NCI-H526 treated with DMSO at 0.1 percent for 48 hours (cell line): Measurements from ENCODE around the gene SNX17.
"Not testable (repeated sequence)": the region's sequence is repeated elsewhere in the genome, so short reads cannot be mapped to it uniquely, and the experiment has no call there.

Experiments used
- DNase-seq: peaks from one replicate; lab custom pipeline; 2025; lab: John Stamatoyannopoulos, UW

Gene SNX17, protein sequence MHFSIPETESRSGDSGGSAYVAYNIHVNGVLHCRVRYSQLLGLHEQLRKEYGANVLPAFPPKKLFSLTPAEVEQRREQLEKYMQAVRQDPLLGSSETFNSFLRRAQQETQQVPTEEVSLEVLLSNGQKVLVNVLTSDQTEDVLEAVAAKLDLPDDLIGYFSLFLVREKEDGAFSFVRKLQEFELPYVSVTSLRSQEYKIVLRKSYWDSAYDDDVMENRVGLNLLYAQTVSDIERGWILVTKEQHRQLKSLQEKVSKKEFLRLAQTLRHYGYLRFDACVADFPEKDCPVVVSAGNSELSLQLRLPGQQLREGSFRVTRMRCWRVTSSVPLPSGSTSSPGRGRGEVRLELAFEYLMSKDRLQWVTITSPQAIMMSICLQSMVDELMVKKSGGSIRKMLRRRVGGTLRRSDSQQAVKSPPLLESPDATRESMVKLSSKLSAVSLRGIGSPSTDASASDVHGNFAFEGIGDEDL

DNA sequence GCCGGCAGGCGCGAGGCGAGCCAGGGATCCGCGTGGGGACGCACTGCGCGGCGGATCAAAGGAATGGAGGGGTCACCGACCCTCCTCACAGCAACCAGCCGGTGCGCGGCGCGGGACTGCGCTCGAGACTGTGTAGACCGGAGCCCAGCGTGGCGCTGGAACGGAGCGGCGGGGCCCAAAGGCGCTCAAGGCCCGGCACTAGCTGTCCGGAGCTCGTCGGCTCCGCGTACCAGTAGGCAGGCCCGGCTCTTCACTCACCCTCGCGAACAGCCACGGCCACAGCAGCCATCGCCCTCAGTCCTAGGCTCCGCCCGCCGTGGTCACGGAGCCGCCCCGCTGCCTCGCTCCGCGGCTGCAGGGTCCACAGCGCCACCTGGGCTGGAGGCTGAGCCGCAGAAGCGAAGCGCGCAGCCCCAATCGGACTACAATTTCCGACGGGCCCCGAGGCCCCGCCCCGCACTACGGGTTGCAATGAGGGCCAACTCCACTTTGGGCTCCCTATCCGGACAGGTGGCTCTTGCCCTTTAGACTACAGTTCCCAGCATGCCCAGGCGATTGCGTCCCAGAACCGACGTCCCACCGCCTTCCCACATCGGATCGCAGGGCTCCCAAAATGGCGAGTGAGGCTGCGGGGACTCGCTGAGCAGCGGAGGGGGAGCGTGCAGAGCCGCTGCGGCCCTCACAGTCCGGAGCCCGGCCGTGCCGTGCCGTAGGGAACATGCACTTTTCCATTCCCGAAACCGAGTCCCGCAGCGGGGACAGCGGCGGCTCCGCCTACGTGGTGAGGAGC, at the start of gene SNX17, which contains the start of gene EIF2B4:
TSS of gene SNX17 (plus strand) at position 591 of the 790 bp plus-strand sequence. CDS start at position 719, 128 bp downstream.
TSS of gene EIF2B4 (minus strand) at position 313 of the 790 bp plus-strand sequence. CDS start at position 289, 24 bp downstream.
- DNase-seq = peak; percentile 98

DNA sequence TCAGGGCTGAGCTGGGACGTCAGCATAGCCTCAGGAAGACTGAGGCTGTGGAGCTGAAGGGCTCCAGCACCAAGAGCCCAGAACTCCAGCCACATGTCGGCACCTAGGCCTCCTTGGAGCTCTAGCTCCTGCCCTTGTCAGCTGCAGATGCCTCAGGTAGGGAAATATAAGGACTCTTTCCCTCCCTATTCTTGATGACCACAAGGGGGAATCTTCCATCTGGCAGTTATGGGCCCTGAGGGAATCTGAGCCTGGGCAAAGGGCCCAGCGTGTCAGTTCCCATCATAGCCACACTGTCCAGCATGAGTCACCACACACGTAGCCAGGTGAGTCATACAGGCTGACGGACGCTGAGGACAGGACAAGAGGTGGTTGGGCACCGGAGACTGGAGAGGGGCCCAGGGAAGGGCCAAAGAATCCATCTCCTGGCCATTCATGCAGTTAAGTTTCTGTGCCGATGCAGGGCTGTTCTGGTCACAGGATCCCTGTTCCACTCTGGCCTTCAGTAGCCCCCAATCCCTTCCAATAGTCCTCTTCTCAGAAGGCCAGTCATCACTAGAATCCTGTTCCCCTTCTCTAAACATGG, 49.4 kb upstream of the SNX17 start:
- DNase-seq = no peak

DNA sequence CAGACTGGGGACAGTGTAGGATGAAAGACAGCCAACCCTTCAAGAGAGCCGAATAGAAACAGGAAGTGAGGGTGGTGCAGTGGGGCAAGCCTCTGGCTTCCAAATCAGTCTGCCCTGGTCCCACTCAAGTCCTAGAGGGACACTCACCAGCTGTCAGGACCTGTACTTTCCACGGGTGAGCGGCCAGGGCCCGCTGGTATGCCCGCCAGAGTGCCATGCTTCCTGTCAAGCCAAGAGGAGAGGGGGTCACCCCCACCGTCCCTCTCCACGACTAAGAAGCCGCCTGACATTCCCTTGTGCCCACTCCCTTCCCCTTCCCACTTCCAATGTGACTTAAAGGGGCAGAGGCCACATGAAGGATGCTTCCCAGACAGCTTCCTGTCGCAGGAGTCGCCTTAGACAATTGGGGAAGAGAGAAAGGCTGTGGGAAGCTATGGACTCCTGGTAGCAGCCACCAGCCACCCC, 48.1 kb upstream of the SNX17 start:
- DNase-seq = no peak

DNA sequence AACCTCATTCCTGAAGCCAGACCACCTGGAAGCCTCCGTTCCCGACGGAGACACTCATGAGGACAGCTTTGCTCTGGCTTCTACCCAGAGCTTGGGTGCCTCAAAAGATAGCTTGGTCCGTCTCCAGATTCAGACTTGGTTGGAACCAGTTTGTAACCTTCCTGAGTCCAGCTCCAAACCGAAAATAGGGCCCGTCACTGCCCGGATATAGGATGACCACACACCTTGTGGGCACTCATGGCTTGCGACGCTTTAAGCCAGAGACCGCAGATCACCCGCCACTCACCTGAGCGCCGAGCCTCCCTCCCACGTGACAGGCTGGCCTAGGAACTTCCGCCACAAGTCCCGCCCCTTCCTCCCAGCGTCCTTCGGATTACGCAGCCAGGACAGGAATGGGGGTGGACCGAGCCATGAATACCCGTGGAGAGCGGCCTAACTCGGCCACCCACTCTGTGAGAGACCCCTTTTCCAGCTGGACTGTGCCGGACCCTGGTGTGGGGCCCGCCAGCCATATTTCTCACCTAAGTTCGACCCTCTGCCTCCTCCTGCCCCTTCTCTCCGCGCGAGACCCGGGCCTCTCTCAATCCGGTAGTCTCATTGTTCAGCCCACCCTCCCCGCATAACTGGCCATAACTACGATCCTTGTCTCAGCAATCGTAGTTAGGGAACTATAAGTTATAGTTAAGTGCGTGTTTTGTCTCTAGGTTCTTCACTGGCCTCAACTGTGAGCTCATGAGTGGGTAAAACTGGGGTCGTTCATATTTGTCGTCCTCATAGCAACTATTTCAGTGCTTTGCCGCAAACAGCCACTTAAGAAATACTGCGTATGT, 47.4 kb upstream of the SNX17 start, which contains the start of gene MPV17:
TSS of gene MPV17 (minus strand) at position 332 of the 830 bp plus-strand sequence. CDS start 580 bp downstream, outside the sequence.
- peak; percentile 72 for DNase-seq

- no peak for DNase-seq
These were observed 46.7 kb upstream of the SNX17 start for GRCh38 chr2:27323596-27324285.

- DNase-seq = no peak
These were observed 45.7 kb upstream of the SNX17 start for GRCh38 chr2:27324720-27325119.

DNA sequence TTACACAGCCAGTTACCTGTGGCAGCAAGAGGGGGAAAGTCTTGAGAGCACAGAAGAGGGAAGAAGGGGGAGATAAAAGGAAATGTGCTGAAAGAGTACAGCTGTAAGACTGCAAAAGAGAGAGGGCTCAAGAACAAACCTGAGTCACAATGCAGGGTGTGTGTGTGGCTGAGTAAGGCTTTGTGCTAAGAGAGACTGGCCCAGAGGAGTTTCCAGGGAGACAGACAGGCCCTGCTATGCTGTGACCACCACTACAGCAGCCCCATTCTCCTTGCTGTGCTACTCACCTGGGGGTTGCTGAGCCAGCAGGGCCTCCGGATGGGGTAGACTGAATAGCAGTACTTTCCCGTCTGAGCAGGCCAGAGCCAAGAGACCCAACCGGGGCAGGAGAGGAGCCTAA, 35.1 kb upstream of the SNX17 start:
- no peak for DNase-seq

GRCh38 chr2:27336173-27336572, 34.2 kb upstream of the SNX17 start:
- DNase-seq = no peak

GRCh38 chr2:27347641-27348040, 22.8 kb upstream of the SNX17 start:
- no peak for DNase-seq

DNA sequence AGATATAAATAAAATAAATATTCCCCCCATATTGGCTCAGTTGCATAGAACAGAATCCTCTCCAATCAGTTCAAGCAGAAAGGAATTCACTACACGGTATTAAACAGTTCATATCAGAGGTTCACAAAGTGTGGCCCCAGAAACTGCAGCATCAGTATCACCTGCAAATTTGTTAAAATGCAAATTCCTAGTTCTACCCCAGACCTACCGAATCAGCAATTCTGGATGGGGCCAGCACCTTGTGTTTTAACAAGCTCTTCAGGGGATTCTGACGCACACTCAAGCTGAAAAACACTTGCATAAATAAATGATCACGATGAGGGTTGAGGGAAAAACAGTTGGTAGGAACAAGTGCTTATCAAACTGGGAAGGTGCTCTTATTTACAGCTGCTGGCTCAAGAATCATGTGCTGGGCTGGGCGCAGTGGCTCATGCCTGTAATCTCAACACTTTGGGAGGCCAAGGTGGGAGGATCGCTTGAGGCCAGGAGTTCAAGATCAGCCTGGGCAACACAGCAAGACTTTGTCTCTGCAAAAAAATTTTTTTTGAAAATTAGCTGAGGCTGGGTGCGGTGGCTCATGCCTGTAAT, 20.2 kb upstream of the SNX17 start:
- DNase-seq = no peak

- DNase-seq = no peak
These were observed 18.4 kb upstream of the SNX17 start for GRCh38 chr2:27351802-27352598.

- not testable (repeated sequence) for DNase-seq
These were observed 17.0 kb upstream of the SNX17 start for GRCh38 chr2:27353386-27353761.

DNA sequence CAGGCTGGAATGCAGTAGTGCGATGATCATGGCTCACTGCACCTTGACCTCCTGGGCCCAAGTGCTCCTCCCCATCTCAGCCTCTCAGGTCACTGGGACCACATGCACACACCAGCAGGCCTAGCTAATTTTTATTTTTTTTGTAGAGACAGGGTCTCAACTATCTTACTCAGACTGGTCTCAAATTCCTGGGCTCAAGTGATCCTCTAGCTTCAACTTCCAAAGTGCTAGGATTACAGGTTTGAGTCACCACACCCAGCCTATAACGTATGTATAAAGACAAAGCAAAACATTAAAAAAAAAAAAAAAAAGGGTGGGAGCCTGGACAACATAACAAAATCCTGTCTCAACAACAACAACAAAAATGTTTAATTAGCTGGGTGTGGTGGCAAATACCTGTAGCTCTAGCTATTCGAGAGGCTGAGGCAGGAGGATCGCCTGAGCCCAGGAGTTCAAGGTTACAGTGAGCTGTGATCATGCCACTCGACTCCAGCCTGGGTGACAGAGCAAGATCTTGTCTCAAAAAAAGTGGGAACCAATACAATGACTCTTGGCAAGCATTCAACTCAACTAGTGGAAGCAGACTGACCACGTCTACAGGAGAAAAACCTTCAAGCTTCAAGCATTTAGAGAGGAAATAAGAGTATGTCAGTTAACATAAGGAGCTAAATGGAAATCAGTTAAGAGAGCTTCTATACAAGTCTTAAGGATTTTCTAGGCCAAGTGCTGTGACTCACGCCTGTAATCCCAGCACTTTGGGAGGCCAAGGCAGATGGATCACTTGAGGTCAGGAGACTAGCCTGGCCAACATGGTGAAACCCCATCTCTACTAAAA, 16.4 kb upstream of the SNX17 start:
- DNase-seq = no peak

GRCh38 chr2:27354597-27354927, 15.9 kb upstream of the SNX17 start:
- DNase-seq = no peak

GRCh38 chr2:27356056-27356381, 14.4 kb upstream of the SNX17 start:
- no peak for DNase-seq

GRCh38 chr2:27356382-27357181, 13.8 kb upstream of the SNX17 start, which contains the start of gene GTF3C2:
Gene GTF3C2 (minus strand): TSS chr2:27356764. CDS start chr2:27343554, 13,210 bp downstream.
- peak; percentile 95 for DNase-seq

DNA sequence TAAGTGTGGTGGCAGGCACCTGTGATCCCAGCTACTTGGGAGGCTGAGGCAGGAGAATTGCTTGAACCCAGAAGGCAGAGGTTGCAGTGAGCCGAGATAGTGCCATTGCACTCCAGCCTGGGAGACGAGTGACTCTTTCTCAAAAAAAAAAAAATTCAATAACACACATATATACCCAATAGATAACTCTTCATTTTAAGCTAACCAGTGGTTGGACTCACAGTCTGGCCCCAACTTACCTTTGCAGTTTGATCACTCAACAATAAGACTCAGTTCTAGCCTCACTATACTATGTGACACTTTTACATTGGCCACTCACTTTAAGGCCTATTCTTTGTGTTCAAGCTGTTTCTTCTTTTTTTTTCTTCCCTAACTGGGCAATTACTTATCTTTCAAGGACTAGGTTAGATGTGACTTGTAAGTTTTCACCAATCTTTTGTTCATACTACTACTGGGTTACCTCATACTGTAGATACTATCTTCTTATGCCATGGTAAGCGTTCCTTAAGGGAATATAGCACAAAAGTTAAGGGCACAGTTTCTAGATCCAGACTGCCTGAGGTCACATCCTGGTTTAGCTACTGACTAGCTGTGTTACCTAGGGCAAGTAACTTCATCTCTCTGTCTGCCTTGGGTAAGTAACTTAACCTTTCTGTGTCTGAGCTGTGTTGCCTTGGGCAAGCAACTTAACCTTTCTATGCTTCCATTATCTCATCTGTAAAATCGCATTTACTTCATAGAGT, 7.6 kb upstream of the SNX17 start:
- DNase-seq = no peak
